ENCODE data around the gene PDX1.

The PDX1 gene

GRCh38 chr13:27965343-27965739 lies 45.5 kb downstream of the PDX1 start:
- no peak overlapping the region for H3K4me3 ChIP-seq (ENCODE audit: low read depth, low read length)
- TF ChIP-seq CTCF (IDR thresholded peaks at IDR 0.05; ENCODE audit: low read depth, low read length), result no peak

DNA sequence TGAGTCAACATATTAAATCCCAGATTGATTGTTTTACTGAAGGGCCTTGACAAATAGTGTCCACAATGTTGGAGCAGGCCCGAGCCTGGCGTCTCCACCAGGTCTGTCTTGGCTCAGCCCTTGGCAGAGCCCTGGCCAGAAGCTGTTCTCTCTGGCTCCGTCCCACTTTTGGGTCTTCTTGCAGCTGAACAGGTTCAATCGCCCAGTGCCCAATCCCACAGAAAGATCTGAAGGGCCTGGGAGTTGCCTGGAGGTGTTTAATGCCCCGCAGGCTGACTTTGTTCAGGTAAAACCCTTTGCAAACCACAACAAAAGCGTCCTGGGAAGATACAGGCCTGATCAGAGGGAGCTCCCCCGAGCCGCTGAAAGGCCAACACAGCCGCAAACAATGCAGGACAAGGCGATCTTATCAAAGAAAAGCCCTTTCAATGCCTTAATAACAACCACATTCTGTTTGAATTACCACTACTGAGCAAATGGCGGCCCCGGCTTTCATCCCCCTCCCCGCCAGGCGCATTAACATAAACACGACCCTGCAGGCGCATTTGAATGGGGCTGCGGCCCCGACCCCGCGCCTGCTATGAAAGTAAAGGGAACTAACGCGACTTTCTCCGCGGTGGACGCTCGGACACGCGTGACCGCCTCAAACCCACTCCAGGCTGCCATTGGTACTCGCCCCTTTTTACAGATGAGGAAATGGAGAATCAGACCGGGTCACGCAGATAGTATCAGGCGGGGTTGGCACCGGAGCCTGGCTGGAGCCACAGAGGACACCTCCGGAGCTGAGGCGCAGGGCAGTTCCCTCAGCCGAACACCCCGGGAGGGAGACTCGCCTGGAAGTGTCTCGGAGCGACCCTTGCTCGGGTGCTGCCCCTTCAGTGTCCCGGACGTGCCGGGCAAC lies 46.2 kb downstream of the PDX1 start:
- no peak for TF ChIP-seq CTCF (IDR thresholded peaks at IDR 0.05; ENCODE audit: low read depth, low read length)

DNA sequence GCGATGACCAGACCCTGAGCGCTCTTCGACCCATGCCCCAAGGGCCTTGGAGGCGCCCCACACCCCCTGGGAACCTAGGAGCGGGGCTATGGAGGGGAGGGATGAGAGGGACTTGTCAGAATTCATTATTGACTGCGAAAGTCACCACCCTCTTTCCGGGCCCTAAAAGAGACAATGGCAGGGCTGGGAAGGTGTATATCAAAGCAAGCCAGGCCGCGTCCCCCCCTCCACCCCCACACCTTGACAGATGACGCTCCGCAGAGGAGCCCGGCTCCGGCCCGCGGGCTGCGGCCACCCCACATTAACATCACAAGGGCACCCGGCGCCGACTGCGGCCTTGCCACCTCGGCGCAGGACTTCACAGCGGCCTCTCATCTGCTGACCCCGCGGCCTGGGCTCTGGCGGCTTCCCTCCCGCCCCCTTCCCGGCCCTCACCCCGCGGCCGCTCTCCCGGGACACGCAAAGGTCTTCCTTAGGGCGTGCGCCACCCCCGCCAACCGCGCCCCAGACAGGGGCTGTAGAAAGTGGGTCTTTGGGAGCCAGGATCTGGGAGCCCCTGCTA lies 46.9 kb downstream of the PDX1 start:
- H3K4me3 ChIP-seq (ENCODE audit: low read depth, low read length), result no peak overlapping the region
- no peak for TF ChIP-seq CTCF (IDR thresholded peaks at IDR 0.05; ENCODE audit: low read depth, low read length)

More for the DNA sequence above, 46.2 kb downstream of the PDX1 start:
- no peak overlapping the region for H3K4me3 ChIP-seq (ENCODE audit: low read depth, low read length)

GRCh38 chr13:27967203-27967735 lies 47.5 kb downstream of the PDX1 start:
- no peak overlapping the region for H3K4me3 ChIP-seq (ENCODE audit: low read depth, low read length)
- no peak for TF ChIP-seq CTCF (IDR thresholded peaks at IDR 0.05; ENCODE audit: low read depth, low read length)

- no peak for TF ChIP-seq CTCF (IDR thresholded peaks at IDR 0.05; ENCODE audit: low read depth, low read length)
- H3K4me3 ChIP-seq (ENCODE audit: low read depth, low read length), result no peak overlapping the region
Measured at GRCh38 chr13:27967736-27968315, 48.0 kb downstream of the PDX1 start.

- H3K4me3 ChIP-seq (ENCODE audit: low read depth, low read length), result no peak overlapping the region
- TF ChIP-seq CTCF (IDR thresholded peaks at IDR 0.05; ENCODE audit: low read depth, low read length), result no peak
Measured at GRCh38 chr13:27968316-27969081, 48.7 kb downstream of the PDX1 start.
